Ovary (tissue), 9 donors: ENCODE data around the gene SMAD3. TPM values are rescaled to one million over a fixed set of nuclear protein-coding genes. Genes with fewer than 3 reads are reported as not detected.

Source experiments
- DNase-seq, 5 donors: peaks; one replicate each; pipeline ENCODE4 v3.0.0-alpha.2; 2019 to 2020
- H3K27ac ChIP-seq, 2 donors: fragments of 200-600 bp; one replicate each; pipeline versions ENCODE4 v1.5.1 to v1.8.0; 2019 to 2022
- H3K27me3 ChIP-seq: fragments of 200-600 bp; one replicate; pipeline ENCODE4 v1.8.0; 2022
- H3K36me3 ChIP-seq: fragments of 200-600 bp; sonication (generic); one replicate; pipeline ENCODE4 v1.5.1; 2019
- H3K4me1 ChIP-seq: one replicate; pipeline ENCODE4 v1.8.1; 2013; ENCODE audit warnings: mild to moderate bottlenecking, moderate library complexity; ENCODE audit not compliant: insufficient read depth
- H3K4me3 ChIP-seq: fragments of 200-600 bp; sonication (generic); one replicate; pipeline ENCODE4 v1.5.1; 2017
- H3K9me3 ChIP-seq, 2 donors: fragments of 200-600 bp in 1 of 2; sonication (generic) in 1 of 2; one replicate each; pipeline versions ENCODE4 v1.5.1 to v1.8.1; 2013 to 2019; ENCODE audit warnings: mild to moderate bottlenecking in 1 of 2, moderate library complexity in 1 of 2
- EP300 ChIP-seq: sonication (generic); formaldehyde crosslinking; IDR thresholded peaks from one replicate; pipeline ENCODE4 v1.6.1; 2017; ENCODE audit warnings: antibody characterized with exemption
- POLR2A ChIP-seq: fragments of 450-650 bp; IDR thresholded peaks from one replicate; pipeline ENCODE4 v1.6.1; 2017; ENCODE audit warnings: antibody characterized with exemption, mild to moderate bottlenecking, moderate library complexity
- WGBS, 3 donors: extraction: QIAGEN DNeasy Blood & Tissue Kit in 1 of 3; methylation state at CpG; one replicate each; pipeline versions ENCODE4 v1.1.5 to v1.1.7; 2013 to 2017; 5-methylcytosine and 5-hydroxymethylcytosine counted together
- intact Hi-C, 4 donors: fragments of 100-400 bp; cut with DNase I; formaldehyde crosslinking; loops; one replicate each; pipeline versions ENCODE4 v1.11.0 to v1.15.1; 2022 to 2023
- polyA plus RNA-seq, 2 donors: library from polyadenylated mRNA; stranded (reverse); fragments of 200-250 nt in 1 of 2; fragments of 350-450 nt in 1 of 2; fragmentation: Illumina TruSeq in 1 of 2; extraction: RNeasy Lipid Tissue Mini Kit (QIAGEN cat#74804) in 1 of 2; gene quantifications; one replicate each; pipeline ENCODE4 v1.2.3, GENCODE V29; 2013 to 2014
- total RNA-seq, 7 donors: library from RNA; depleted of rRNA in 2 of 7; stranded (reverse); fragments of >200 nt in 2 of 7; fragmentation: NEBNext Ultra II Directional in 3 of 7; extraction: Animal tissue kit (Norgen Biotek cat#: 25700) in 3 of 7; gene quantifications; one replicate each; pipeline versions ENCODE4 v1.1.0 to v1.2.4, GENCODE V29; 2016 to 2023
- TF ChIP-seq, protein P1 (sequence below), 3 donors: fragments of 450-650 bp in 2 of 3; fragments of 200-600 bp in 1 of 3; IDR thresholded peaks; one replicate each; pipeline versions ENCODE4 v1.5.1 to v1.8.0; 2016 to 2022; ENCODE audit warnings: antibody characterized with exemption in 3 of 3, mild to moderate bottlenecking in 1 of 3
- donor health status: DM: no; HTN: no; CAD: no; lungs with moderate emphysema.
- donor health status: DM: no; HTN: no; CAD: no.
- donor health status: Bipolar disorder and iron deficiency.
- donor health status: DM: yes; HTN: yes; CAD: no.
- donor health status: DM: no; HTN: no; CAD: no.
- donor health status: DM: yes; HTN: yes; CAD: no.

The SMAD3 gene
- total and polyA plus RNA-seq, 9 donors = 18.7 to 78.6 (median 46.0) TPM

DNA sequence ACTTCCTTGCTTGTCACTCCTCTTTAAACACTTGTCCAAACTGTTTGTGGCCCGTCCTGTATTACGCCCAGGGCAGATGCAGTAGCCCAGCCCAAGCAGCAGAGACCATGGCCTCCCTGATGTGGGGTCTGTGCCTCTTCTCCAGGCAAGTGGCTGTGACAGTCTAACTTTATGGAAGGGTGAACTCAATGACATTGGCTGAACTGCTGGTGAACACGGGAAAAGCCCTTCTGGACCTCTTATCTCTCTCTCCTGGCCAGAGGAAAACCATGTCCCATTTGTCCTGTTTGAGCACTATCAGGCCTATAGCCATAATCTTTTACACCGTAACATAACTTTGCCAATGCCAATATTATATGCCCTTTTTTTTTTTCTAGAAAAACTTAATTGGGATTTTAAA, 67.6 kb downstream of the SMAD3 start:
- Histone ChIP-seq H3K27me3 (no peaks in the 10 kb centered on the region), H3K27ac (no peak overlapping the region), H3K4me3 (no peak overlapping the region), H3K4me1 (peaks cover 47% of the 10 kb centered on the region), H3K9me3 (no peaks in the 10 kb centered on the region), H3K36me3 (no peaks in the 10 kb centered on the region)
- TF ChIP-seq, protein P1, sequence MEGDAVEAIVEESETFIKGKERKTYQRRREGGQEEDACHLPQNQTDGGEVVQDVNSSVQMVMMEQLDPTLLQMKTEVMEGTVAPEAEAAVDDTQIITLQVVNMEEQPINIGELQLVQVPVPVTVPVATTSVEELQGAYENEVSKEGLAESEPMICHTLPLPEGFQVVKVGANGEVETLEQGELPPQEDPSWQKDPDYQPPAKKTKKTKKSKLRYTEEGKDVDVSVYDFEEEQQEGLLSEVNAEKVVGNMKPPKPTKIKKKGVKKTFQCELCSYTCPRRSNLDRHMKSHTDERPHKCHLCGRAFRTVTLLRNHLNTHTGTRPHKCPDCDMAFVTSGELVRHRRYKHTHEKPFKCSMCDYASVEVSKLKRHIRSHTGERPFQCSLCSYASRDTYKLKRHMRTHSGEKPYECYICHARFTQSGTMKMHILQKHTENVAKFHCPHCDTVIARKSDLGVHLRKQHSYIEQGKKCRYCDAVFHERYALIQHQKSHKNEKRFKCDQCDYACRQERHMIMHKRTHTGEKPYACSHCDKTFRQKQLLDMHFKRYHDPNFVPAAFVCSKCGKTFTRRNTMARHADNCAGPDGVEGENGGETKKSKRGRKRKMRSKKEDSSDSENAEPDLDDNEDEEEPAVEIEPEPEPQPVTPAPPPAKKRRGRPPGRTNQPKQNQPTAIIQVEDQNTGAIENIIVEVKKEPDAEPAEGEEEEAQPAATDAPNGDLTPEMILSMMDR (IDR thresholded peaks at IDR 0.05) = no peak
- TF ChIP-seq POLR2A = no peak
- no peak for TF ChIP-seq EP300
- intact Hi-C loops = no loop called here
- 85 to 89% (median 86%) methylated on average over 4 of the region's 4 CpGs for WGBS, 3 donors
- peak in 1 of 5 donors; percentile 13 for DNase-seq

DNA sequence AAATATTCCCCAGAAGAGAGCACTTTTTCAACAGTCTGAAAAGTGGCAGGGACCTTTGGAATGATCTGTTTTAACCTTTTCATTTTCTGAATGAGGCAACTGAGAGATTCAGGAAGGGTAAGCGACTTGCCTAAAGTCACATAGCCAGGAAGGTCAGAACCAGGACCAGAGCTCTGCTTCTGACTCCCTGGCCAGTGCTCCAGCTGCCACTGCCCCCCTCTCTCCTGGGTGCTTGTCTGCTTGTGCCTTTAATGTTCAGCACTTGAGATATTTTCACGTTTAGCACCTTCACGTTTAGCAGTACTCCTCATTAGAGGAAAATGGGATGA, 68.3 kb downstream of the SMAD3 start:
- Histone ChIP-seq H3K4me1 (peaks cover 49% of the 10 kb centered on the region), H3K4me3 (no peak overlapping the region), H3K9me3 (no peaks in the 10 kb centered on the region), H3K36me3 (no peaks in the 10 kb centered on the region), H3K27ac (peak overlapping the region in 1 of 2 donors; percentile 80), H3K27me3 (no peaks in the 10 kb centered on the region)
- peak in 1 of 5 donors; percentile 12 for DNase-seq
- TF ChIP-seq EP300 = no peak
- TF ChIP-seq, protein P1 (IDR thresholded peaks at IDR 0.05) = no peak
- intact Hi-C loops = no loop called here
- 57 to 64% (median 62%) methylated on average over 3 of the region's 3 CpGs for WGBS, 3 donors

DNA sequence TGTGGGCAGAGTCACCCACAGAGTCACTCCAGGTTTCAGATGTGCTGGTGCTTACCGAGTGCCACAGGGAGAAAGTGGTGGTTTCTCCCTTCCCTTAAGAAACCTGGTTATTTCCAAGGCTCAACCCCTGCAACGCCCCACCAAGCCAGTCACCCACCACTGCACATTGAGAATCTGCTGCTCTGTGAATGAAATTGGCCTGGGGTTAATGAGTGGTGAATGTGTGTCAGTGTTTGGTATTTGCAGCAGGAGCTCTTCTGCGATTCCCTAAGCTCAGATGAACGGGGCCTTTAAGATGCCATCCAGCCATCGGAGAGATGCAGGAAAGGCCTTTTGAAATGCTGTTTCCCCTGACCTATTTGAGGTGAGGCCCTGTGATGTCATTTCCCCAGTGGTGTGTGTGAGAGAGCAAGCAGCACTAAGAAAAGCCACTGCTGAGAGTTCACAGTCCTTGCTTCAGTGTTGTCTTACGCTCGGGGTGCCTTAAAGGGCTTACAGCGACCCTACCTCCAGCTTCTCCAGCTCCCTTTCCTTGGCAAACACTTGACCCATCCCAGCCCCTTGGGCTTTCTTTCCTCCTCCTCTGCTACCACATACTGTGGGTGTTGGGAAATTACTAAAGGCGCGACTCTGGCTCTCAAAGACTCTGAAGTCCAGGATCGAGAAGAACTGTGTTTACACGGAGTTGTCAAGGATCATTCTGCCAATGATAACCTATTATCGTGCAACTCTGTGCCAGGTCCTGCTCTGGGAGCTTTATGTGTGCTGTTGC, 68.9 kb downstream of the SMAD3 start:
- intact Hi-C loops = no loop called here
- TF ChIP-seq, protein P1 (IDR thresholded peaks at IDR 0.05) = no peak
- TF ChIP-seq EP300 = no peak
- Histone ChIP-seq H3K4me1 (peaks cover 48% of the 10 kb centered on the region), H3K36me3 (no peaks in the 10 kb centered on the region), H3K27ac (peak overlapping the region; percentile 49 to 80), H3K9me3 (no peaks in the 10 kb centered on the region), H3K27me3 (no peaks in the 10 kb centered on the region), H3K4me3 (no peak overlapping the region)
- WGBS, 3 donors = 36 to 38% (median 38%) methylated on average over 13 of the region's 13 CpGs
- peak in 2 of 5 donors; percentile 25 to 32 for DNase-seq

DNA sequence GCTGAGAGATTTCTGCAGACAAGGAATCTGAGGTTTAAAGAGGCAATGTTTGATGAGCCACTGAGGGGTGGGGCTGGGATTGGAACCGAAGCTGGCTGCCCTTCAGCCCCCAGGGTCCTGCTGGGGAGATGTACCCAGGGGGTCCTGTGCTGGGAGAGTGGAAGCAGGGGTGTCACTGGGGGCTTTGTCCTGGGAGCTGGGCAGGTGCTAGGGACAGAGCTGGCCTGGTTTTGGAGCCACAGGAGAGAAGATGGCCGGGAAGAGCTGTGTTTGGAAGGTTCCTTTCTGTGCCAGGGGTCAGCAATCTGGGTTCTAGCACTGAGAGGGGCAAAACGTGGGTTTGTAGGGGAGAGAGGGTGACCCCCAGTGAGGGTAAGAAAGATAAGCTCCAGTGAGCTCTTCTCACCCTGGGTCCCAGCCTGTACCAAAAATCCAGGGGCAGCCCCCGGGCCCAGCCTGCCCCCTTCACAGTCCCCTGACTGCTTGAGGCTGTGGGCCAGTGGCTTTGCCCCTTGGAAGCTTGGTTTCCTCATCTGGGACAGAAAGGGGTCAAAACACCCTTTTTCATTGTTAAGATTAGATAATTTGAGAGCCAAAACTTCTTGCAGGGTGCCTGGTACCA, 69.6 kb downstream of the SMAD3 start:
- peak in 1 of 5 donors; percentile 36 for DNase-seq
- TF ChIP-seq POLR2A (no peak), EP300 (no peak)
- TF ChIP-seq, protein P1 (IDR thresholded peaks at IDR 0.05) = no peak
- H3K27me3 ChIP-seq = no peaks in the 10 kb centered on the region
- peak overlapping the region; percentile 49 to 80 for H3K27ac ChIP-seq
- no peaks in the 10 kb centered on the region for H3K36me3 ChIP-seq
- H3K4me1 ChIP-seq = peaks cover 48% of the 10 kb centered on the region
- H3K4me3 ChIP-seq = no peak overlapping the region
- 12 to 31% (median 20%) methylated on average over 4 of the region's 4 CpGs for WGBS, 3 donors
- H3K9me3 ChIP-seq = no peaks in the 10 kb centered on the region
- intact Hi-C loops = no loop called here
